DMS53 treated with DMSO at 0.1 percent for 48 hours (cell line): ENCODE results near the gene BEST1.

Experiments
- DNase-seq: peaks from one replicate; lab custom pipeline; 2025; ENCODE audit not compliant: unreplicated experiment; lab: John Stamatoyannopoulos, UW

The BEST1 gene

DNA sequence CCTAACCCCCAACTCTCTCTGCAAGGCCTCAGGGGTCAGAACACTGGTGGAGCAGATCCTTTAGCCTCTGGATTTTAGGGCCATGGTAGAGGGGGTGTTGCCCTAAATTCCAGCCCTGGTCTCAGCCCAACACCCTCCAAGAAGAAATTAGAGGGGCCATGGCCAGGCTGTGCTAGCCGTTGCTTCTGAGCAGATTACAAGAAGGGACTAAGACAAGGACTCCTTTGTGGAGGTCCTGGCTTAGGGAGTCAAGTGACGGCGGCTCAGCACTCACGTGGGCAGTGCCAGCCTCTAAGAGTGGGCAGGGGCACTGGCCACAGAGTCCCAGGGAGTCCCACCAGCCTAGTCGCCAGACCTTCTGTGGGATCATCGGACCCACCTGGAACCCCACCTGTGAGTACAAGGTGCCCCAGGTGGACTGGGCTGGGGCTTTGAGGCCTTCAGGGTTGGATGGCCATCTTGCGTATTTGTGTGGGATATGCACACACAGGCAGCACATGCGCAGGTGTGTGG lies at the start of gene BEST1:
Gene BEST1, plus strand, starts transcription at position 317 of the 513 bp plus-strand sequence. CDS start 1,456 bp downstream, outside the sequence.
- no peak for DNase-seq

DNA sequence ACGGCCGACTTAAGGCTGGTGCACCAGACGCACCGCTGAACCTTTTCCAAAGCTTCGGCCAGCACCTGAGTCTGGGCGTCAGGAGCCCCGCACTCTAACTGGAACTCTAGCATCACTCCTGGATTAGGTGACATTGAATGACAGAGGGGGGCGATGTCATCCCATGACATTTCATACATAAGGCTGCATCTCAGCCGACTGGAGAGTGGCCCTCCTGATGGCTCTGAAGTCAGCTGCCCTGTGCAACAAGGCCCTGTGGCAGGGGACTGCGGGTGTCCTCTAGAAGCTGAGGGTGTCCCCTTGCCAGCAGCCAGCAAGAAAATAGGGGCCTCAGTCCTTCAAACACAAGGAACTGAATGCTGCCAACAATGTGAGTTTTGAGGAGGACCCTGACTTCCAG lies 48.8 kb upstream of the BEST1 start:
- no peak for DNase-seq

DNA sequence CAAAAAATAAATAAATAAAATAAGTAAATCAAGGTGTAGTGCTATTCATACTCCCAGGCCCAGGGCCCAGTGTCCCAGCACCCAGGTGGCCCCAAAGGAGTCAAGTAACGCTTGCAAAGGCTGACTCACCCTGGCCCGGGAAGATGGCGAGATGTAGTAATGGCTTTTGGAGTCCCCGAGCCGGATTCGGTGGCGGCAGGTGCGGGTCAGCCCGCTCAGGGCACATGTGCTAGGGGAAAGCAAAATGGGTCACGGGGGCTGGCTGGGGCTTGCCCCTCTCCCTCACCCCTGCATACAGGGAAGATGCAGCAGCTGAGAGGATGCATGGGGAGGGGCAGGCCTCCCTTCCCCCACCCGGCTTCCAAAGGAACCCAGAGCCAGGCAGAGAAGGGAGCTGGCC lies 47.8 kb upstream of the BEST1 start:
- no peak for DNase-seq

DNA sequence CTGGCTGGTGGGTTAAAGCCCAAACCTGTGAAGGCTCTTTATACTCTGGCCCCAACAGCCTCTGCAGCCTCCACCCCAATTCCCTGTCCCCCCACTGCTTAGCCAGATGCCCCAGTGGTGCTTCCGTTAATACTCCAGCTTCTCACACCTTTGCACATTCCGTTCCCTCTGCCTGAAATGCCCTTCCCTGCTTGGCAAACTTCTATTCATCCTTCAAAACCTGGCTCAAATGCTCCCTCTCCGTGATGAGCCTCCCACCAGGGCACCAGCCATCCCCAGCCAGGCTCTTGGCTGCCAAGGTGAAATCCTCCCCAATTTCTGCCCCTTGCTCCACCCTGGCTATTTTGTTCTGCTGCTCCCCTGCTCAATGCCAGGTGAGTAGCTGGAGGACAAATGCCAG lies 46.3 kb upstream of the BEST1 start:
- no peak for DNase-seq

GRCh38 chr11:61904539-61905048 lies 45.6 kb upstream of the BEST1 start:
- no peak for DNase-seq

- DNase-seq, result no peak
Observed at GRCh38 chr11:61905067-61905696, 45.0 kb upstream of the BEST1 start.

DNA sequence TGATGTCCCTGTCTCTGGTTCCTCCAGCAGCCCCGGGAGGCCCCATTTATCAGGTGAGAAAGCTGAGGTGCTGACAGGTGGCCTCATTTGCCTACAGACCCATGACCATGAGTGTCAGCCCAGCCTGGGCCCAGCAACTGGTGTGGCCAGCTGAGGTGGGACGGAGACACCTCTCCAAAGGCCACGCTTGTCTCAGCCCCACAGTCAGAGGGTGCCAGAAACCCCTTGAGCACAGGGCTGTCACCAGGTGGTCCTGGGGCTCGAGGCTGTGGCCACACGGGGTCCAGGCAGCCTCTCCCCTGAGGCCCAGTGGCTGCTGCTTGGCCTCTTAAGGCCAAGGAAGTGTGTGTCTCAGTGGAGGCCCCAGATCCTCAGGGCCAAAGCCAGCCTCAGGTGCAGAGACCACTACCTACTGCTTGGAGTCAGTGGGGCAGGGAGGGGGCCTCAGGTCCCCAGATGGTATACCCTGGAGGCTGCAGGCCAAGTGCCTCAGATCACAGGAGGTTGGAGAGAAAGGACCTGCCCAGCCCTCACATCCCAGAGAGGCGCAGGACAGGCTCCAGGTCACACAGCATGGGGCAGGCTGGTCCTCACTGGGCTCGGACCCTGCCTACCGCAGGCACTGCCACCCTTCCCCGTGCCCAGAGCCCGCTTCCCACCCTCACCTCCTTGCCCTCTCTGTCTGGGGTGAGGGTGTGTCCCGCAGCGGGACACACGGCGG lies 44.2 kb upstream of the BEST1 start:
- no peak for DNase-seq

GRCh38 chr11:61906522-61906909 lies 43.6 kb upstream of the BEST1 start:
- DNase-seq, result no peak

DNA sequence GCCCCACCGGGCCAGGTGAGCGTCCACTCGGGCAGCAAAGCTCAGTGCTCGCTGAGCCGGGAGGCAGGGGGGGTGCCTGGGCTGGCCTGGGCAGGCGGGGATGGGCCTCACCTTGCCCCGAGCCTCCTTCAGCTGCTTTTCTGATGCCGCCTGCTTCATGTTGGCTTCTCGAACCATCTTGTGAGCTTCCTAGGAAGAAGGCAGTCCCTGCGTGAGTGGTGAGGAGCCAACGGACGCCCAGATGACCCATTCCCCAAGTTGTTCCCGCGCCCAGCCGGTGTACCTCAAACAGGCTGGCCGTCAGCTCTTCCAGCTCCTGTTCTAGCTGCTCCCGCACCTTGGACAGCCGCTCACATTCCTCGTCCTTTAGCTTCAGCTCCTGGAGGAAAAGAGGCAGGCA lies 42.9 kb upstream of the BEST1 start:
- DNase-seq, result no peak

DNA sequence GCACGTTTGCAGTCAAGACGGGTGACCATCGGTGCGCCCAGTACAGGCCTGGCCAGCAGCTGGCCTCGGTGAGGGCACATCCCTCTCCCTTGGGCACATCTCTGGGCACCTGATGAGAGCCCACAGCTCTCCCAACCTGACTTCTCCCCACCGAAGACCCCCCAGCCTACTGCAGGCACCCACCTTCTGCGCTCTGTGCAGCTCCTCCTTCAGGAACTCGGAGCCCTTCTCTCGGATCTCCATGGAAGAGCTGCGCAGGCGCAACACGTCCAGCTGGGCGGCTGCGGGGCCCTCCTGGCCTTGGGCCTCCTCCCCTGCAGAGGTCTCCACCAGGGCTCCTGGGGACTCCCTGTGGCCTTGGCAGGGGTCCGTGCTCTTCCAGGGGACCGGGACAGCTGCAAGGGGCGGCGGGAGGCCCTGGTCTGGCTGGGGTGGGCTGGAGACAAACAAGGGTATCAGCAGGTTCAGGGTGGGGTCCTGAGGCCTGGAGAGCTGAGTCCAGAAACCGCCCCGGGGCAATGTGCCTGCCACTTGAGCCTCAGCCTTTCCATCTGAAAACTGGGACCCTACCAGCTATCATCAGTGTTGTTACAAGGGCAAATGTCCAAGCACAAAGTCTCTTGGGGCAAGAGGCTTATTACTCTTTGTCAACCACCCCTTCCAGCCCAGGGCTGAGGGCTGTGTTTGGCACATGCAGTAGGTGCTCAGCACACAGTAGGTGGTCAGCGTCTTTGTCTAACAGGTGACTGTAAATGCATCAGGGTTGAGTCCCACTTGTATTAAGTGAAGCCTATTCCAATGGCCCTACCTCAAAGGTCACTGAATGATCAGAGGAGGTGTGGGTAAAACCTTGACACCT lies 42.1 kb upstream of the BEST1 start:
- no peak for DNase-seq

GRCh38 chr11:61908730-61909316 lies 41.3 kb upstream of the BEST1 start:
- no peak for DNase-seq

- no peak for DNase-seq
Observed at GRCh38 chr11:61910187-61911127, 39.7 kb upstream of the BEST1 start.

DNA sequence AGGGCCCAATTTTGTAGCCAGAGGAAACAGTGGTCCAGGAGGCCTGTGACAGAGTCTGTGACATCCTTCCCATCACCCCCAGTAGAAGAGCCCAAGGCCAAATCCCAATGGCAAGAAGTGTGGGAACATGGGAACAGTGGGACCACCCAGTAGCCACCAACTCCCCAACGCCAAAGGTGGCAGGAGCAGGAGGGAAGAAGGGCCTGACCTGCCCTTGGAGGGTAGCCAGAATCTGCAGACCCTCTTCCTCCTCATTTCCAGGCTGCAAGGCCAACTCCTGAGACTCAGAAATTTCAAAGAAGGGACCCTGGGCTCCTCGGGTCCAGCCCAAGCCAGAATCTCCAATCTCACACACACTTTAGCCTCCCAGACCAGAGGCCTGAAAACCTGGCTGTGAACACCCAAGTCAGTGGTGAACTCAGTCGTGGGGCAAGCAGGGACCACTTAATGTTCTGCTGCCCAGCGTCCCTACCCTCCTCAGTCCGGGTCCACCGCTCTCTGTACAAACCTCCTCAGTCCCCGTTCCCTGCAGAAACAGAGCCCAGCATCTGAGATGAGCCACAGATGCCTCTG lies 38.9 kb upstream of the BEST1 start:
- DNase-seq, result no peak

DNA sequence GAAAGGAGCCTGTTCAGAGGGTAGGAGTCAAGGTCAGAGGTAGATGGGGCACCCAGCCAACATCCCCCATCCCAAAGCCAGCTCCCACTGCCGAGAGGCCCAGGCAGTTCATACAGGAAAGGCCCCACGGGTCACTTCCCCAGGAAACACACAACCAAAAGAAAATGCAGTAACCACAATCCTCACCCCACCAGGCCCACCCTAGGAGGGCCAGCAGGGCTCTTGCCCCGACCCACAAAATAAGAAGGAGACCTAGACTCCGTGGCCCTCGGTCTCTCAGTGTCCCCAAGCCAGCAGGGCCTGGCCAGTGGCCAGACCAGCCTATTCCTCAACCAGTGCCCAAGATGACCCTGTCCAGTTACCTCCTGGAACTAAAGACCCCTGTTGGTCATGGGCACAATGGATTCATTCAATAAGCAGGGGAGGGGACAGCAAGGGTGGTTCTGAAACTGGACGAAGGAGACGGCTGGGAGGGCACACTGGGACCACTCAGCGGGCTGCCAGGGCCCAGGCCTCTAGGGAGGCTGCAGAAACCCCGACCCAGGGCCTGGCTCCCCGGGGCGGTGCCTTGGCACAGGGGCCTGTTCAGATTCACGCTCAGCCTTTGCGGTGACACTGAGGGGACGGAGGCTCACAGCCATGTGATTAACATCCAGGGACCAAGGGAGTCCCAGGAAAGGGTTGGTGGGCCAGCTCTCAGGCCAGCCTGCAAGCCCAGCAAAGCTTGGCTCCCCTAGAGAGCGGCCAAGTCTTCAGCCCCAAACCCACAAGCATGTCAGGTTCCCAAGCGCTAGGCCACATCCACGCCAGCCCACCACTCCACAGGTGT lies 38.2 kb upstream of the BEST1 start:
- no peak for DNase-seq

DNA sequence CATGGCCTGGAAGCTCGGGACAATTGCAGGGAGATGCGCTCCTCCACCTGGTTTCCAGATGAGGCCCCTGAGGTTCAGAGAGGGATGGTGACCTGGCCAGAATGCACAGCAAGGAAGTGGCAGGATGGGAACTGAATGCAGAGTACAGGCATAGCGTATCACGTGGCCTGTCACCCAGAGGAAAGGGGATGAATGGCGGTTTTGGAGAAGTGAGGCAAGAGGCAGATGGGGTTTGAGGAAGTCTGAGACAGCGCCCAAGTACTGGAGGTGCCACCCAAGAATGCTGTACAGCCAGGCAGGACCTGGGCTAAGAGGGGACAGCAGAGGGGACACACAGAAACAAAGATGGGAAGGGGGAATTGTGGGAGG lies 37.6 kb upstream of the BEST1 start:
- no peak for DNase-seq

- DNase-seq, result no peak
Observed at GRCh38 chr11:61912991-61913698, 37.0 kb upstream of the BEST1 start.

- no peak for DNase-seq
Observed at GRCh38 chr11:61913699-61914395, 36.3 kb upstream of the BEST1 start.
